Stimulated activated CD8-positive, alpha-beta memory T cell treated with anti-CD3 and anti-CD28 coated beads, Interleukin-4, amount 100 ng/mL, for 24 hours (primary cell): ENCODE results near the gene FIBCD1.

ENCODE experiments used
- DNase-seq: peaks from one replicate; pipeline ENCODE4 v3.0.0-alpha.2; 2020; ENCODE audit warnings: low read depth

Gene FIBCD1, protein sequence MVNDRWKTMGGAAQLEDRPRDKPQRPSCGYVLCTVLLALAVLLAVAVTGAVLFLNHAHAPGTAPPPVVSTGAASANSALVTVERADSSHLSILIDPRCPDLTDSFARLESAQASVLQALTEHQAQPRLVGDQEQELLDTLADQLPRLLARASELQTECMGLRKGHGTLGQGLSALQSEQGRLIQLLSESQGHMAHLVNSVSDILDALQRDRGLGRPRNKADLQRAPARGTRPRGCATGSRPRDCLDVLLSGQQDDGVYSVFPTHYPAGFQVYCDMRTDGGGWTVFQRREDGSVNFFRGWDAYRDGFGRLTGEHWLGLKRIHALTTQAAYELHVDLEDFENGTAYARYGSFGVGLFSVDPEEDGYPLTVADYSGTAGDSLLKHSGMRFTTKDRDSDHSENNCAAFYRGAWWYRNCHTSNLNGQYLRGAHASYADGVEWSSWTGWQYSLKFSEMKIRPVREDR

DNA sequence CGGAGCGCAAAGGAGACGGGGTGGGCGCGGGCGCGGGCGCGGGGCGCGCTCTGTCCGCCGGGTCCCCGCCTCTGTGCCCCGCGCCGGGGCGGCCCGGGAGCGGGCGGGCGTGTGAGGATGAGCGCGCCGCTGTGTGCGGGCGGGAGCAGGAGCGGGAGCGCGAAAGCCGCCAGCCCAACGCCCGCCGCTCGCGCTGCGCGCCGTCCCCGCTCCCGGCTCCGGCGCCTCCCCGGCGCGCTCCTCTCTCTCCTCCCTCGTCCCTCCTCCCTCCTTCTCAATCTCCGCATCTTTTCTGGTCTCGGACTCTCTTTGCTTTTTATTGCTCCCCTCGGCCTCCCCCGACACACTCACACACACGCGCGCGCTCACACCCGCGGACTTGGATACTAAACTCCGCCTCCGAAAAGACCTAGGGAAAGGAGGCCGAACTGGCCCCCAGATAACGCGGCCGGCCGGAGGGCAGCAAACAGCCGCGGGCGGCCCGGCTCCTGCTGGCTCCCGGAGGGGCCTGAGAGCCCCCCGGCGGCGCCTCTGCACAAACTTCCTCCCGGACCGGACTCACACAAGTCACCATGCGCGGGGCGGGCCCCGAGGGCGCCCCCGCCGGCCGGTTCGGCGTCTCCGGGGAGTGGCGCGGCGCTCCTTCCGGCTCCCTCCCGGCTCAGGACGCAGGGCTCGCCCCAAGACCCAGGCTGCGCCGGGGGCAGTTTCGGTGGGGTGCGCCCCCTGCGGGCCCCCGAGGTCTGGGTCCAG is at the start of gene FIBCD1:
FIBCD1 (minus strand) TSS at position 596 of the 753 bp plus-strand sequence. CDS start 640 bp downstream, outside the sequence.
- no peak for DNase-seq

- DNase-seq: no peak
Measured at GRCh38 chr9:130988400-130988747, 49.3 kb upstream of the FIBCD1 start.

DNA sequence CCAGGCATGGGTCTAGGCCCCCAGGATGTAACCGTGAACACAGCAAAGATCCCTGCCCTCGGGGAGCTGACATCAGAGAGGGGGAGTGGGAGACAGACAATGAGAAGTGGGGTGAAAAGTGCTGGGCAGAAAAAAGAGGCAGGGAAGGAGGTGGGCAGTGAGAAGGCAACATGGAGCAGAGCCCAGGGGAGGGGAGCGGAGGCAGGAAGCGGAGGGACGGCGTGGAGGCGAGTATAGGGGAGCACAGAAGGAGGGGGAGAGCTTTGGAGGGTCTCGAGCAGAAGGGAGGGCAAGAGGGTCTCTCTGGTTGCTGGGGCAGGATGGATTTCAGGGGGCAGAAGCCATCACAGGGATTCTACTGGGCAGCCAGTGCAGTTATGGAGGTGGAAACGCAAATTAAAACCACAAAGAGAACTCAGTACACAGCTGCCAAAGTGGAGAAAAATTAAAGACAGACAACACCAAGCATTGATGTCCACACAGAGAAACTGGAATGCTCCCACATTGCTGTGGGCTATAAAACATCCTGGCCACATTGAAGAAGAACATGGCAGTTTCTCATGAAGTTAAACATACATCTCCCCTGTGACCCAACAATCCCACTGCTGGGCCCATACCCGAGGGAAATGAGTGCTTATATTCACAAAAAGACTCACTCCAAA is 48.8 kb upstream of the FIBCD1 start:
- DNase-seq: no peak

- DNase-seq: no peak
Measured at GRCh38 chr9:130987054-130987453, 48.0 kb upstream of the FIBCD1 start.

- no peak for DNase-seq
Measured at GRCh38 chr9:130986356-130986965, 47.4 kb upstream of the FIBCD1 start.

DNA sequence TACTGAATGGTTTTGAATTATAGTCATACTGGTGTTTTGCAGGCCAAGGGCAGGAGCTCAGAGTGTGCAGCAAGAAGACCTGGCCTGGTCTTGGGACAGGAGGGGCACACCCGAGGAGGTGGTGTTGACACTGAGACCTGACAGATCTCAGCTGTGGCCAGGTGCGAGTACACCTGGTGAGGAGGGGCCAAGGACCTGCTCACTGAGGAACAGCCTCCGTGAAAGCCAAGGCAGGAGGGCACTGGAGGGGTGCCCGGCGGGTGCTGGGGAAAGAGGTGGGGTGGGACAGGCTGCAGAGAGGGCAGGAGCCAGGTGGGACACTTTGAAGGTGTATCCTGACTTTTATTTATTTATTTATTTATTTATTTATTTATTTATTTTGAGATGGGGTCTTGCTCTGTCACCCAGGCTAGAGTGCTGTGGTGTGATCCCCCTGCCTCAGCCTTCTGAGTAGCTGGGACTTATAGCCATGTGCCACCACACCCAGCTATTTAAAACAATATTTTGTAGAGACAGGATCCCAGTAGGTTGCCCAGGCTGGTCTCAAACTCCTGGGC is 46.6 kb upstream of the FIBCD1 start:
- DNase-seq: no peak

GRCh38 chr9:130985029-130985428 is 46.0 kb upstream of the FIBCD1 start:
- DNase-seq: no peak

DNA sequence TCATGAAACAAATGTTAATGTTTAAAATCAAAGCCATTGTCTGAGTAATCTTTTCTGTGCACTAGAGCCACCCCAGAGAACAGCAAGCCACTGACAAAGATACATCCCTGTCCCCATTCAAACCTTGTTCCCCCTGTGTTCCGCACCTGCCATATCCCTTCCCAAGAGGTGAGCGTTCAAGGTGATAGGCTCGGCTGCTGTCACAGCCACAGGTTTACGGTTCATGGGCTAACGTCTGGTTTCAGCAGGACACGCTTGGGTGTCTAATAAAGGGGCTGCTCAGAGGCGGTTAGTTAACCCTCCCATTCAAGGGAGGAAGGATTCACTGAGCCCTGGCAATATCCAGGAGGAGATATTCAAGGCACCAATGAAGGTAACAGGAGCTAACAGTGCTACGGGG is 45.5 kb upstream of the FIBCD1 start:
- no peak for DNase-seq

DNA sequence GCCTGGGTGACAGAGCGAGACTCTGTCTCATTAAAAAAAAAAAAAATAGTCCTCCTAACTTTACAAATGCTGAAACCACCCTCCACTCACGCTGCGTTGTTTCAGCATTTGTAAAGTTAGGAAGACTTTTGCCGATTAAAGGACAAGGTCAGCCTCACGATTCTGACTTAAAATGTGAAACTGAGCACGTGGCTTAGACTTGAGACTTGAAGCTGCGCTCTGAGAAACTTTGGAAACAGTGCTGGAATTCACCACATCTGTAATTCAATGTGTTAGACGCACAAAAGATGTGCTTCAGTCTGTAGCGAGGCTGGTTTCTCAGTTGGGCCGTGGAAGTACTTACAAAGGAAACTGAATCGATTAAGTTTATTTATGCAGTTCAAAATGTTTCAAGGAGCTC is 44.9 kb upstream of the FIBCD1 start:
- DNase-seq: no peak

- DNase-seq: no peak
Measured at GRCh38 chr9:130983359-130983670, 44.3 kb upstream of the FIBCD1 start.

GRCh38 chr9:130982636-130983358 is 43.8 kb upstream of the FIBCD1 start:
- no peak for DNase-seq

- DNase-seq: no peak
Measured at GRCh38 chr9:130981756-130982137, 42.7 kb upstream of the FIBCD1 start.

DNA sequence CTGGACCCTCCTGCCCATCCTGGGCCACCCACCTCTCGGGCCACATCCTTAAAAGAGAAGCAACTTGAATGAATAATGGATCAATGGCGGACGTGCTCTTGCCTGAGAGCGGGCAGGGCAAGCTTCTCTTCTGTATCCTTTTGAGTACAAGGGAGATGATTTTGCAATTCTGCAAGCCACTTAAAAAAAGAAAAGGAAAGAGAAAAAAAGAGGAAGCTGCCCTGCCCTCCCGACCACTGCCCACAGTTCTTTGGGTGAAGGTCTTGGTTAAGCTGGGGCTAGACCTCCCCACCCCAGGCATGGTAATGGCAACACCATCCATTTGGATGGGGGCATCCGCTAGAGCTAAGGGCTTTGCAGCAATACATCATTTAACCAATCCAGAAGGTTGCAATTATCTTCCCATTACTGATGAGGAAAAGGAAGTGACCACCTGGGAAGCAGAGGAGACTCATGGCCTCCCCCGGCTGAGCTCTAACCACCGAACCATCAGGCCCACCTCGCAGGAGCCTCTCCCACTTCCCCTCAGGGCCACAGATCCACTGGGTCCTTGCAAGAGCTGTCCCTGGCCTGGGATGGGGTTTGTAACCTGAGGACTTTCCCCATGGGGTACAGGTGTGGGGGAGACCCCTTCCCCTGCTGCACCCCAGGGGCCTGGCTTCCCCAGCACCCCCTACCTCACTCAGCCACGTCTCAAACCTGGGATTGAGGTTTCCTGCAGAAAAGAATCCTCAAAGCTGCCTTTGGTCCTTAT is 42.1 kb upstream of the FIBCD1 start:
- no peak for DNase-seq

DNA sequence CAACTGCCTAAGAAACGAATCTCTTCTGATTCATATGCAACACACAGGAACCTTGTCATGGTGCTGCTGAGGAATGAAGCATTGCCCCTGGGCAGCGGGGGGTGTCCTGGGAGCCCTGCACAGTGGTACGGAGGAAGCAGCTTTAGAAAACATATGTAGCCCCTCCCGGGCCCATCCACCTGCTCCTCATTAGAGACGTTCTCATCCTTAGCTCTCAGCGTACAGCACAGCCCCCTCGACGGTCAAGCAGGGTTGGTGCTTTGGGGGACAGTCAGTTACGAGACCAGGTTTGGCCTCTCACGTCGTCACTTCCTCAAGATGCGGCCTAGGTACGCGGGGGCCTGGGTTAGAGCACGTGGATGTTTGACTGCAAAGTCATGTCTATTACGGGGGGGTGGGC is 41.5 kb upstream of the FIBCD1 start:
- no peak for DNase-seq

DNA sequence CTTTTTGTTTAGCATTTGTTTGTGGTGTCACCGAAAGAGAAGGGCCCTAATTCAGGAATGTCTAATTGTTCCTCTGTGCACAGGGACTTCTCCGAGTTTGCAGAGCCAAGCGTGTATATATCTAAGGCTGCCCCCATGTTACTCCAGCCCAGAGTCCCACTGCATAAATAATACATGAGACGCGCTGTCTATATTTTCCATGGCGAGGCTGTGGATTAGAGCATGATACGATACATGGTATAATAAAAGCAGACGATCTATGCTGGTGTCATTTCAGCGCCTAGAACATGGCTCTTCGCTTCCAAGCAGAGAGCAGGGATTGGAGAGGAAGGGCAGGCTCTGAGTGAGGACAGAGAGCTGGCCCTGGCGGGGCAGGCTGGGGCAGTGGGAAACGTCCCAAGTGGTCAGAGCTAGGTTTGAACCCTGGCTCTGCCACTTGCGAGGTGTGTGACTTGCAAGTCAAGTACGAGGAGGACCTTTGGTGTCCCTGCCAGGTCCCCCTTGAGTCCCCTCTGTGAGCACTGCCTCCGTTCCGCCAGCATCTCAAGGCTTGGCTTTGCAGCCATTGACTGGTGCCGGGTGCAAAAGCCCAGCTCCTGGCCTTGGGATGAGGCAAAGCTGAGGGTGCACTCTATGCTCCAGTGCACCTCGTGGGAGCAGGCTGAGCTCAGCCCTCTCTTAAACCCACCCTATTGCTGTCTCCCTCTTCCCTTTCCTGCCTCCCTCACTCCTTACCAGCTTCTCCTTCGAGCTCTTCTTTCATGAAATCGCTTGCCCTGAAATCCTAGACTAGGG is 40.7 kb upstream of the FIBCD1 start:
- DNase-seq: no peak

- DNase-seq: no peak
Measured at GRCh38 chr9:130977811-130978221, 38.8 kb upstream of the FIBCD1 start.

DNA sequence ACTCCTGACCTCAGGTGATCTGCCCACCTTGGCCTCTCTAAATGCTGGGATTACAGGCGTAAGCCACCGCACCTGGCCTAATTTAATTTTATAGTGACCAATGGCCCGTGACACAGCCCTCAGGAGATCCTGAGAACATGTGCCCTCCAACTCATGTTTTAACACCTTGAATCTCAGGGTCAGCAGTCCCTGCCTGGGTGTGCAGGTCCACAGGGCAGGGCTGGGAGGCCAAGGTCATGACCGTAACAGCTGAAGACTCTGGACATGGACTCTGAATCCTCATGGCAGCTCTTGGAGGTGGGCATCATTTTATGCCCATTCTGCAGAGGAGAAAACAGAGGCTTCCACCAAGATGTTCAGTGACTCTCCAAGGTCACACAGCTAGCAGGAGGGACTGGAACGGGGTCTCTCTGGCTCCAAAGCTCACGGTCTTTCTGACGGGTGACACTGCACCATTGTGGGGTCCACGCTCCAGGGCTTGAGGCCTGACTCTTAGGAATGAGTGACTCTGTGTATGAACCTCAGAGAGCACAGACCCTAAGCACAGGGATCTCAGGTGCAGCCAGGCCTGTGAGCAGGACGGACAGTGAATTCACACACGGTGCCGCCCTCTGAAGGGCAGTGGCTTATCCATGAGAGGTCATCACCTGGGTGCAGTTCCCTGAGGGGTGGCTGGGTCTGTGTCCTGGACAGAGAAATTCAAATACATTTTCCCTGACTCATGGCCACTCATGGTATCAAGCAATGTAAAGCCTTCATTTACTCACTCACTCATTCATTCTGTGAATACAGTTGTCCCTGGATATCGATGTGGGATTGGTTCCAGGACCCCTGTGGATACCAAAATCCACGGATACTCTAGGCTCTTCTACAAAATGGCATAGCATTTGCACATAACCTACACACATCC is 37.1 kb upstream of the FIBCD1 start:
- DNase-seq: no peak

DNA sequence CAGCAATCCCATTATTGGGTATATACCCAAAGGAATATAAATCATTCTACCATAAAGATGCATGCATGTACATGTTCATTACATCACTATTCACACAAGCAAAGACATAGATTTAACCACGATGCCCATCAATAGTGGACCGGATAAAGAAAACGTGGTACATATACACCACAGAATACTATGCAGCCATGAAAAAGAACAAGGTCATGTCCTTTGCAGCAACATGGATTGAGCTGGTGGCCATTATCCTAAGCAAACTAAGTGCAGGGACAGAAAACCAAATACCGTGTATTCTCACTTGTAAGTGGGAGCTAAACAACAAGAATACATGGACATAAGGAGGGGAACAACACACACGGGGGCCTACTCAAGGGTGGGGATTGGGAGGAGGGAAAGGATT is 36.1 kb upstream of the FIBCD1 start:
- DNase-seq: no peak

- DNase-seq: no peak
Measured at GRCh38 chr9:130974697-130975096, 35.6 kb upstream of the FIBCD1 start.
